SJCRH30 (cell line): ENCODE results near the gene SRRM3. TPM values are rescaled to one million over a fixed set of nuclear protein-coding genes. Genes with fewer than 3 reads are reported as not detected.
A peak's percentile ranks its signal among the peaks of the same experiment; 100 is the strongest.
"Not testable (repeated sequence)": the region's sequence is repeated elsewhere in the genome, so short reads cannot be mapped to it uniquely, and the experiment has no call there.

Experiments
- DNase-seq, 2 experiments: peaks; one replicate each; pipeline ENCODE4 v3.0.0-alpha.2; 2015 to 2020
- H3K27ac ChIP-seq: fragments of 250-450 bp; sonication (Bioruptor Pico); 2 replicates; pipeline ENCODE4 v1.5.1; 2020; ENCODE audit warnings: mild to moderate bottlenecking, moderate library complexity
- H3K27me3 ChIP-seq: fragments of 250-450 bp; sonication (Bioruptor Pico); 2 replicates; pipeline ENCODE4 v1.5.1; 2020; ENCODE audit warnings: mild to moderate bottlenecking, moderate library complexity
- H3K36me3 ChIP-seq: fragments of 250-450 bp; sonication (Bioruptor Pico); 2 replicates; pipeline ENCODE4 v1.5.1; 2020; ENCODE audit warnings: mild to moderate bottlenecking, moderate library complexity
- H3K4me1 ChIP-seq: fragments of 250-450 bp; sonication (Bioruptor Pico); 2 replicates; pipeline ENCODE4 v1.5.1; 2020; ENCODE audit warnings: mild to moderate bottlenecking, moderate library complexity
- H3K4me3 ChIP-seq: fragments of 250-450 bp; sonication (Bioruptor Pico); 2 replicates; pipeline ENCODE4 v1.5.1; 2020; ENCODE audit warnings: mild to moderate bottlenecking, moderate library complexity
- H3K9me3 ChIP-seq: fragments of 250-450 bp; sonication (Bioruptor Pico); replicated peaks from 2 replicates; pipeline ENCODE4 v1.5.1; 2020; ENCODE audit warnings: mild to moderate bottlenecking, moderate library complexity
- total RNA-seq: library from RNA; depleted of rRNA; stranded (reverse); fragments of >200 nt; shearing (Covaris generic); gene quantifications from 2 replicates; pipeline ENCODE4 v1.2.3, GENCODE V29; 2014

Gene SRRM3
- total RNA-seq, 1 experiment from 2014 or later = 0.43 TPM

- H3K9me3 ChIP-seq = no peaks in the 10 kb centered on the region
- no peak for DNase-seq
- no peak overlapping the region for H3K4me3 ChIP-seq
- H3K27me3 ChIP-seq = no peaks in the 10 kb centered on the region
- H3K4me1 ChIP-seq = no peaks in the 10 kb centered on the region
- no peaks in the 10 kb centered on the region for H3K36me3 ChIP-seq
- no peak overlapping the region for H3K27ac ChIP-seq
Observed at GRCh38 chr7:76173566-76174205, 28.0 kb upstream of the SRRM3 start.

DNA sequence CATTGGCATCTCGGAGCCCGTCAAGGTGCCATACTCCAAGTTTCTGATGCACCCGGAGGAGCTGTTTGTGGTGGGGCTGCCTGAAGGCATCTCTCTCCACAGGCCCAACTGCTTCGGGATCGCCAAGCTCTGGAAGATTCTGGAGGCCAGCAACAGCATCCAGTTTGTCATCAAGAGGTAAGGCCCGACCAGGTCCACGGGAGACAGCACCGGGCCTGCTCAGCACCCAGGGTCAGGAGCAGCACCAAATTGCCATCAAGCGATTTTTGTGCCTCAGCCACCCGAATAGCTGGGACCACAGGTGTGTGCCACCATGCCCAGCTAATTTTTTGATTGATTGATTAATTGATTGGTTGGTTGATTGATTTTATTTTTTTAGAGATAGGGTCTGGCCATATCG, 24.7 kb upstream of the SRRM3 start:
- H3K4me1 ChIP-seq, H3K36me3 ChIP-seq, H3K27me3 ChIP-seq, H3K9me3 ChIP-seq, DNase-seq, H3K27ac ChIP-seq, H3K4me3 ChIP-seq: not testable (repeated sequence)

DNA sequence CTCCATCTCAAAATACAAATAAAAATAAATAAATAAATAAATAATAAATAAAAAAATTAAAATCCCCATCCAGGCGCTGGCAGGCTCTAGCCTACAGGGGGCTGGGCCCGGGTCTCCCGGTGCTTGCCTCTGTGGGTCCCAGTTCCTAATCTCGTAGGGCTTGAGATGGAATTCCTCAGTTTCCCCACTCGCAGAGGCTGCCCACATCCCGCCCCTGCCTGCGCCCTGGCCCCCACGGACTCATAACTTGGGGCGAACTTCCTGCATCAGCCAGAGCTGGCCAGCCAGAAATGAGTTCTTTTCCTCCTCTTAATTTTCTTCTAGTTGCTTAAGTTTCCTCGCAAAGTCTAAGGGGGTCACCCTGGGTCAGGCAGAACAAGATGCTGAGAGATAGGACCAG, 22.0 kb upstream of the SRRM3 start:
- Histone ChIP-seq H3K36me3 (no peaks in the 10 kb centered on the region), H3K27me3 (no peaks in the 10 kb centered on the region), H3K4me3 (no peak overlapping the region), H3K4me1 (0 out of 2 replicates have a peak, but pooled peaks cover 2% of the 10 kb centered on the region), H3K9me3 (no peaks in the 10 kb centered on the region), H3K27ac (no peak overlapping the region)
- DNase-seq = peak in 1 of 2 experiments; percentile 37

DNA sequence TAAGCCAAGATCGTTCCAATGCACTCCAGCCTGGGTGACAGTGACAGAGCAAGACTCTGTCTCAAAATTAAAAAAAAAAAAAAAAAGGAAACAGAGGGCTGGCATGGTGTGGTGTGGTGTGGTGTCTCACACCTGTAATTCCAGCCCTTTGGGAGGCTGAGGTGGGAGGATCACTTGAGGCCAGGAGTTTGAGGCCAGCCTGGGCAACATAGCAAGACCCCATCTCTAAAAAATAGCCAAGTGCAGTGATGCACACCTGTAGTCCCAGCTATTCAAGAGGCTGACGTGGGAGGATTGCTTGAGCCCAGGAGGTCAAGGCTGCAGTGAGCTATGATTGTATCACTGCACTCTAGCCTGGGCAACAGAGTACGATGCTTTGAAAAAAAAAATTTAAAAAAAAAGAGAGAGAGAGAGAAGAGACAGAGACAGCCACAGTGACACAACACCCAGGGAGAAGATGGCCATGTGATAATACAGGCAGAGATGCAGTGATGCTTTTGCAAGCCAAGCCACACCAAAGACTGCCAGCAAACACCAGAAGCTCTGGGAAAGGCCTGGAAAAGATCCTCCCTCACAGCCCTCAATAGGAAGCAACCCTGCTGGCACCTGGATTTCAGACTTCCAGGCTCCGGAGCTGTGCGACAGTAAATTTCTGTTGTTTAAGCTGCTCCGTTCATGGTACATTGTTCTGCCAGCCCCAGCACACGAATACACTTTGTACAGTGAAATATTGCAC, 19.3 kb upstream of the SRRM3 start:
- Histone ChIP-seq H3K27me3 (no peaks in the 10 kb centered on the region), H3K27ac (no peak overlapping the region), H3K4me1 (0 out of 2 replicates have a peak, but pooled peaks cover 2% of the 10 kb centered on the region), H3K9me3 (no peaks in the 10 kb centered on the region), H3K4me3 (no peak overlapping the region), H3K36me3 (no peaks in the 10 kb centered on the region)
- no peak for DNase-seq

GRCh38 chr7:76185187-76185896, 16.4 kb upstream of the SRRM3 start:
- Histone ChIP-seq H3K4me1 (no peaks in the 10 kb centered on the region), H3K27ac (no peak overlapping the region), H3K4me3 (no peak overlapping the region), H3K27me3 (no peaks in the 10 kb centered on the region), H3K9me3 (no peaks in the 10 kb centered on the region), H3K36me3 (no peaks in the 10 kb centered on the region)
- peak in 1 of 2 experiments; percentile 16 for DNase-seq

DNA sequence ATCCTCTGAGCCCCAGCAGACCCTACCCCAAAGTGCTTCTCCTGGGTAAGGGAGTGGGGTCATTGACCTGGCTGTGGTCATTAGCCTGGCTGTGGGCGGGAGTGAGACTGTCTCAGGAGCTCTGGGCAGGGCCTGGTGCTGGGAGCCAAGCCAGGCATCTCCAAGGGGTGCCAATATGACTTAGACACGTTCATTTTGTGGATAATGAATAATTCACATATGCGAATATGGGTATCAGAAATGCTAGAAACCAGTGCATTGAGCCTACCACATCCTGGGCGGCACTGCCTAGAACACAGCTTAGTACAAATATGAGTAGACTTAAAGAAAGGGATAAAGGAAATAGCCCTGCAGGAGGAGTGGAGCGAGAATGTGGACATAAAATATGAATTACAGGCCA, 14.4 kb upstream of the SRRM3 start:
- Histone ChIP-seq H3K4me1 (no peaks in the 10 kb centered on the region), H3K9me3 (no peaks in the 10 kb centered on the region), H3K36me3 (no peaks in the 10 kb centered on the region), H3K4me3 (no peak overlapping the region), H3K27ac (no peak overlapping the region), H3K27me3 (no peaks in the 10 kb centered on the region)
- no peak for DNase-seq

- H3K27ac ChIP-seq = no peak overlapping the region
- no peaks in the 10 kb centered on the region for H3K9me3 ChIP-seq
- no peak for DNase-seq
- no peaks in the 10 kb centered on the region for H3K4me1 ChIP-seq
- no peak overlapping the region for H3K4me3 ChIP-seq
- H3K27me3 ChIP-seq = no peaks in the 10 kb centered on the region
- H3K36me3 ChIP-seq = no peaks in the 10 kb centered on the region
Observed at GRCh38 chr7:76189276-76189675, 12.4 kb upstream of the SRRM3 start.

GRCh38 chr7:76191783-76192240, 9.9 kb upstream of the SRRM3 start:
- Histone ChIP-seq H3K4me1 (no peaks in the 10 kb centered on the region), H3K27ac (no peak overlapping the region), H3K9me3 (no peaks in the 10 kb centered on the region), H3K4me3 (no peak overlapping the region), H3K36me3 (no peaks in the 10 kb centered on the region), H3K27me3 (no peaks in the 10 kb centered on the region)
- peak; percentile 58 to 59 for DNase-seq

- Histone ChIP-seq H3K4me1 (no peaks in the 10 kb centered on the region), H3K27ac (no peak overlapping the region), H3K4me3 (no peak overlapping the region), H3K9me3 (no peaks in the 10 kb centered on the region), H3K27me3 (no peaks in the 10 kb centered on the region), H3K36me3 (no peaks in the 10 kb centered on the region)
- no peak for DNase-seq
Observed at GRCh38 chr7:76193466-76193865, 8.2 kb upstream of the SRRM3 start.

DNA sequence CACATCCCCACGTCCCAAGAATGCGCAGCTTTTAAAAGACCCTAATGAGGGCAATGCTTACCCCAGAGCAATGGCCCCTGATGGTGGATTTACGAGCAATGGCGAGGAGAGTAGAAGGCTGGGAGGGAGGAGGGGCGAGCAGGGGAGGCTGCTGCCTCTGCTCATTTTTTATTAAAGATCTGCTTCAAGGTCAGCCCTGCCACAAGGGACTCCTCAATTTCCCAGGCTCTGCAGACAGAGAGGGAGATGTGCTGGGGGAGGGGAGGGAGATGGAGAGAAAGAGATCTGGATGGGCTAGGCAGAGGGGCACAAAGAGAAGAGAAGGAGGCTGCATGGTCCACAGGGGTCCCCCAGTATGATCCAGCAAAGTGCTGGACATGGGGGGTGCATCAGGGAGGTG, 7.8 kb upstream of the SRRM3 start:
- H3K27me3 ChIP-seq = no peaks in the 10 kb centered on the region
- H3K36me3 ChIP-seq = no peaks in the 10 kb centered on the region
- H3K4me1 ChIP-seq = no peaks in the 10 kb centered on the region
- no peak overlapping the region for H3K27ac ChIP-seq
- H3K9me3 ChIP-seq = no peaks in the 10 kb centered on the region
- no peak overlapping the region for H3K4me3 ChIP-seq
- no peak for DNase-seq

GRCh38 chr7:76196786-76197185, 4.9 kb upstream of the SRRM3 start:
- Histone ChIP-seq H3K27ac (no peak overlapping the region), H3K9me3 (no peaks in the 10 kb centered on the region), H3K36me3 (no peaks in the 10 kb centered on the region), H3K4me3 (no peak overlapping the region), H3K4me1 (no peaks in the 10 kb centered on the region; the same call in 1 of the 2 replicates), H3K27me3 (no peaks in the 10 kb centered on the region)
- no peak for DNase-seq

DNA sequence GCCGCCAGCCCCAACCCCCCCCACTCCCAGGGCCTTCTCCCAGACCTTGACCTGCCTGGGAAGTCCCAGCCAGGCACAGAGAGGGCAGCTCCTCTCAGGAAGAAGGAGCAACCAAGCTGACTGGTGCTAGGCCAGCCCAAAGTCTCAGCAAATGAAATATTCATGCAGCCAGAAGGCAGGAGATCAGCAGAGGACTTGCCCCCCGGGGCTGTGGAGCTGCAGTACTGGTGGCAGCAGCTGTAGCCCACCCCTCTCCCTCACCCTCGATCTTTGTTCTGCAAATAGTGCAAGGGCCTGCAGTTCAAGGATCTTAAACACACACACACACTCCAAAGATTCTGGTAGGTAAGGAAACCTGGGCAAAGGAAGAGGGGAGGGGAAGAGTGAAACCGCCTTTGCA, 3.5 kb upstream of the SRRM3 start:
- Histone ChIP-seq H3K4me3 (no peak overlapping the region), H3K27ac (no peak overlapping the region)

DNA sequence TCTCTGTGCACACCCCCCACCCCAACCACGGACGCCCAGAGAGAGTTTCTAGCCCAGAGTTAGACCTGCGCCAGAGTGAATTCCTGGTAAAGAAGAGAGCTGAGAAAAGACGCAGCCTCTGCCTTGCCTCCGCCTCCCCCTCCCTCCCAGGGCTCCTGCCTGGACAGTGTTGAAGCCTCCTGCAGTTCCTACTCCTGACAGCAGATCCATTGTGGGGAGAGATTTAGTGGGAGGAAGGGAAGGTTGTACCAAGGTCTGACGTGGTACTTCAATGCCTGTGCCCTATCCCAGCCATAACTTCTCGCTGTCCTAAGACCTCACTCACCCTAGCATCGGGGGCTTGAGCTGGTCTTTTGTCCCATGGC, 952 bp downstream of the SRRM3 start:
- Histone ChIP-seq H3K4me3 (no peak overlapping the region), H3K4me1 (no peaks in the 10 kb centered on the region; the same call in 1 of the 2 replicates), H3K36me3 (no peaks in the 10 kb centered on the region), H3K9me3 (no peaks in the 10 kb centered on the region), H3K27ac (no peak overlapping the region), H3K27me3 (no peaks in the 10 kb centered on the region)
- DNase-seq = no peak

More for the DNA sequence above, 3.5 kb upstream of the SRRM3 start:
- H3K9me3 ChIP-seq = no peaks in the 10 kb centered on the region
- no peak for DNase-seq
- no peaks in the 10 kb centered on the region for H3K27me3 ChIP-seq
- H3K36me3 ChIP-seq = no peaks in the 10 kb centered on the region
- no peaks in the 10 kb centered on the region; the same call in 1 of the 2 replicates for H3K4me1 ChIP-seq

DNA sequence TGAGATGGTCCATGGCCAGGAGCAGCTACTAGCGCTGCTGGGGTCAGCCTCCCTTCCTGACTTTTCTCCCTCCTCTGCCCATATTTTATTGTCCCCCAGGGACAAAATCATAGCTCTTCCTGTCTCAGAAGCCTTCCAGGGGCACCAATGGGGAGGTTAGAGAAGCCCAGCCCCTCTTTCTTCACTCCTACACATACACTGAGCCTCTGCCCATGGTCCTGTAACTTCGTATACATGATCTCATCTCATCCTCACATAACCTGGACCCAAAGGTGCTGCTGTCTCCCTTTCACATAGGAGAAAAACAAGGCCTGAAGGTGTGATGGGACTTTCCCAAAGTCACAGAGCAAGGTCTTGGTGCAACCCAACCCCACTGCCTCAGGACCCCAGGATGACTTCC, 2.5 kb downstream of the SRRM3 start:
- Histone ChIP-seq H3K27me3 (no peaks in the 10 kb centered on the region; the same call in 1 of the 2 replicates), H3K4me1 (no peaks in the 10 kb centered on the region; the same call in 1 of the 2 replicates), H3K36me3 (no peaks in the 10 kb centered on the region), H3K27ac (no peak overlapping the region), H3K9me3 (no peaks in the 10 kb centered on the region), H3K4me3 (no peak overlapping the region)
- DNase-seq = no peak

DNA sequence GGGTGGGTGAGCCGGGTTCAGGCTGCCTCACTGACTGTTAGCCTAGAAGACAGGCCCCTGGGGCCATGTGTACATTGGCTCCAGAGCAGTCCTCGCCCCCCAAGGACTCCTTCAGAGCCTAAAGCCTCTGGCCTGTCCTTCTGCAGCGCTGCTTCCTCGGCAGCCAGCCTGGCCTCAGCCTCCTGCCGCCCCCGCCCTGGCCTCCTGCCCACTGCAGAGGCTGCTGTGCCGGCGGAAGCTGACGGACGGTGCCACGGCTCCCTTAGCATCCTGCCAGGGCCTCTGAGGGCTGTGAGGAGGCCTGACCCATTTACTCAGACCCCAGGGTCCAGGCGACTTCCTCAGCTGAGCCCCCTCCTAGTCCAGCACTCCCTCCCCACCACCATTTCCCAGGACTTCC, 4.9 kb downstream of the SRRM3 start:
- H3K4me1 ChIP-seq = no peaks in the 10 kb centered on the region
- no peak for DNase-seq
- H3K27ac ChIP-seq = no peak overlapping the region
- H3K27me3 ChIP-seq = no peaks in the 10 kb centered on the region; the same call in 1 of the 2 replicates
- no peaks in the 10 kb centered on the region for H3K36me3 ChIP-seq
- no peaks in the 10 kb centered on the region for H3K9me3 ChIP-seq
- H3K4me3 ChIP-seq = no peak overlapping the region
